ENCODE measurements around the gene SUMO3. TPM values are rescaled to one million over a fixed set of nuclear protein-coding genes. Genes with fewer than 3 reads are reported as not detected.

Gene SUMO3
- 90.3 and 90.6 TPM in 2 replicates for total RNA-seq

- peaks cover 4% of the 10 kb centered on the region for H3K36me3 Mint-ChIP-seq (ENCODE audit: low read depth)
- peak within 1 kb of the TSS; percentile 58 for H3K27ac Mint-ChIP-seq
- intact Hi-C loops (cut with micrococcal nuclease) = loop anchor here (1.0 to 10.0 kb wide), 7 partner anchors 17 to 1843 kb away; partner anchors contain the start of genes CFAP410, PCBP3, PKNOX1 and PTTG1IP
- H3K9me3 Mint-ChIP-seq = peaks cover 13% of the 10 kb centered on the region
- peaks cover 6% of the 10 kb centered on the region for H3K4me1 Mint-ChIP-seq
- no peaks in the 10 kb centered on the region for H3K27me3 Mint-ChIP-seq
- peak within 1 kb of the TSS; percentile 79 for H3K4me3 Mint-ChIP-seq
- peak; percentile 97 for DNase-seq
Measured at GRCh38 chr21:44817914-44818639, at the start of gene SUMO3. Gene SUMO3, minus strand, starts transcription at chr21:44818062. Its CDS starts 94 bp downstream, at chr21:44817968.

GRCh38 chr21:44867464-44867863 is 49.6 kb upstream of the SUMO3 start:
- peak overlapping the region; percentile 96 for H3K27ac Mint-ChIP-seq
- peak overlapping the region; percentile 2 for H3K4me3 Mint-ChIP-seq
- no peak for DNase-seq
- intact Hi-C loops (cut with micrococcal nuclease) = loop anchor here (2.0 kb wide), 1 partner anchor 17 kb away; no protein-coding TSS in a partner anchor
- no peaks in the 10 kb centered on the region for H3K9me3 Mint-ChIP-seq
- H3K36me3 Mint-ChIP-seq (ENCODE audit: low read depth) = peaks cover 30% of the 10 kb centered on the region
- H3K4me1 Mint-ChIP-seq = peaks cover 68% of the 10 kb centered on the region
- no peaks in the 10 kb centered on the region for H3K27me3 Mint-ChIP-seq

- H3K4me1 Mint-ChIP-seq = peaks cover 61% of the 10 kb centered on the region
- peak overlapping the region; percentile 65 for H3K4me3 Mint-ChIP-seq
- H3K36me3 Mint-ChIP-seq (ENCODE audit: low read depth) = peaks cover 32% of the 10 kb centered on the region
- peak overlapping the region; percentile 78 for H3K27ac Mint-ChIP-seq
- H3K9me3 Mint-ChIP-seq = no peaks in the 10 kb centered on the region
- no peak for DNase-seq
- H3K27me3 Mint-ChIP-seq = no peaks in the 10 kb centered on the region
- intact Hi-C loops (cut with micrococcal nuclease) = loop anchor here (2.0 kb wide), 1 partner anchor 16 kb away; no protein-coding TSS in a partner anchor
Measured at GRCh38 chr21:44866780-44867179, 48.9 kb upstream of the SUMO3 start.

GRCh38 chr21:44865561-44866280 is 47.9 kb upstream of the SUMO3 start:
- peak overlapping the region; percentile 65 for H3K4me3 Mint-ChIP-seq
- H3K36me3 Mint-ChIP-seq (ENCODE audit: low read depth) = peaks cover 40% of the 10 kb centered on the region
- peak overlapping the region; percentile 84 for H3K27ac Mint-ChIP-seq
- intact Hi-C loops (cut with micrococcal nuclease) = loop anchor here (2.0 kb wide), 1 partner anchor 15 kb away; no protein-coding TSS in a partner anchor
- DNase-seq = no peak
- no peaks in the 10 kb centered on the region for H3K9me3 Mint-ChIP-seq
- peaks cover 58% of the 10 kb centered on the region for H3K4me1 Mint-ChIP-seq
- H3K27me3 Mint-ChIP-seq = no peaks in the 10 kb centered on the region

- Mint-ChIP-seq H3K36me3 (ENCODE audit: low read depth) (peaks cover 41% of the 10 kb centered on the region), H3K27me3 (no peaks in the 10 kb centered on the region), H3K27ac (no peak overlapping the region), H3K4me3 (no peak overlapping the region), H3K9me3 (no peaks in the 10 kb centered on the region), H3K4me1 (peaks cover 38% of the 10 kb centered on the region)
- intact Hi-C loops (cut with micrococcal nuclease) = no loop called here
- no peak for DNase-seq
Measured at GRCh38 chr21:44862869-44863685, 45.2 kb upstream of the SUMO3 start.

- Mint-ChIP-seq H3K4me3 (no peak overlapping the region), H3K27me3 (no peaks in the 10 kb centered on the region), H3K9me3 (no peaks in the 10 kb centered on the region), H3K4me1 (peaks cover 15% of the 10 kb centered on the region), H3K27ac (no peak overlapping the region), H3K36me3 (ENCODE audit: low read depth) (peaks cover 46% of the 10 kb centered on the region)
- intact Hi-C loops (cut with micrococcal nuclease) = no loop called here
- no peak for DNase-seq
Measured at GRCh38 chr21:44858791-44859190, 40.9 kb upstream of the SUMO3 start.

- DNase-seq = no peak
- Mint-ChIP-seq H3K9me3 (no peaks in the 10 kb centered on the region), H3K27me3 (no peaks in the 10 kb centered on the region), H3K27ac (no peak overlapping the region), H3K4me1 (peaks cover 12% of the 10 kb centered on the region), H3K36me3 (ENCODE audit: low read depth) (peaks cover 47% of the 10 kb centered on the region), H3K4me3 (no peak overlapping the region)
- intact Hi-C loops (cut with micrococcal nuclease) = no loop called here
Measured at GRCh38 chr21:44858291-44858690, 40.4 kb upstream of the SUMO3 start.

GRCh38 chr21:44857127-44857892 is 39.4 kb upstream of the SUMO3 start:
- Mint-ChIP-seq H3K36me3 (ENCODE audit: low read depth) (peaks cover 54% of the 10 kb centered on the region), H3K4me1 (peaks cover 14% of the 10 kb centered on the region), H3K27me3 (no peaks in the 10 kb centered on the region), H3K27ac (no peak overlapping the region), H3K4me3 (no peak overlapping the region), H3K9me3 (no peaks in the 10 kb centered on the region)
- DNase-seq = no peak
- intact Hi-C loops (cut with micrococcal nuclease) = no loop called here

- Mint-ChIP-seq H3K4me1 (peaks cover 16% of the 10 kb centered on the region), H3K36me3 (ENCODE audit: low read depth) (peaks cover 47% of the 10 kb centered on the region), H3K27me3 (no peaks in the 10 kb centered on the region), H3K4me3 (no peak overlapping the region), H3K9me3 (no peaks in the 10 kb centered on the region), H3K27ac (no peak overlapping the region)
- intact Hi-C loops (cut with micrococcal nuclease) = no loop called here
- no peak for DNase-seq
Measured at GRCh38 chr21:44856131-44856530, 38.3 kb upstream of the SUMO3 start.

GRCh38 chr21:44855572-44855971 is 37.7 kb upstream of the SUMO3 start:
- H3K4me3 Mint-ChIP-seq = no peak overlapping the region
- H3K27me3 Mint-ChIP-seq = no peaks in the 10 kb centered on the region
- no peak for DNase-seq
- no peaks in the 10 kb centered on the region for H3K9me3 Mint-ChIP-seq
- intact Hi-C loops (cut with micrococcal nuclease) = no loop called here
- no peak overlapping the region for H3K27ac Mint-ChIP-seq
- peaks cover 18% of the 10 kb centered on the region for H3K4me1 Mint-ChIP-seq
- H3K36me3 Mint-ChIP-seq (ENCODE audit: low read depth) = peaks cover 48% of the 10 kb centered on the region

- H3K9me3 Mint-ChIP-seq = no peaks in the 10 kb centered on the region
- intact Hi-C loops (cut with micrococcal nuclease) = no loop called here
- DNase-seq = no peak
- no peaks in the 10 kb centered on the region for H3K27me3 Mint-ChIP-seq
- peak overlapping the region; percentile 25 for H3K27ac Mint-ChIP-seq
- peaks cover 18% of the 10 kb centered on the region for H3K4me1 Mint-ChIP-seq
- peaks cover 51% of the 10 kb centered on the region for H3K36me3 Mint-ChIP-seq (ENCODE audit: low read depth)
- no peak overlapping the region for H3K4me3 Mint-ChIP-seq
Measured at GRCh38 chr21:44854664-44855446, 37.0 kb upstream of the SUMO3 start.

- Mint-ChIP-seq H3K36me3 (ENCODE audit: low read depth) (peaks cover 52% of the 10 kb centered on the region), H3K4me3 (no peak overlapping the region), H3K27ac (no peak overlapping the region), H3K4me1 (peaks cover 18% of the 10 kb centered on the region), H3K27me3 (no peaks in the 10 kb centered on the region), H3K9me3 (no peaks in the 10 kb centered on the region)
- intact Hi-C loops (cut with micrococcal nuclease) = no loop called here
- no peak for DNase-seq
Measured at GRCh38 chr21:44854391-44854663, 36.5 kb upstream of the SUMO3 start.
